ENCODE data around the gene MB21D2.

DNA sequence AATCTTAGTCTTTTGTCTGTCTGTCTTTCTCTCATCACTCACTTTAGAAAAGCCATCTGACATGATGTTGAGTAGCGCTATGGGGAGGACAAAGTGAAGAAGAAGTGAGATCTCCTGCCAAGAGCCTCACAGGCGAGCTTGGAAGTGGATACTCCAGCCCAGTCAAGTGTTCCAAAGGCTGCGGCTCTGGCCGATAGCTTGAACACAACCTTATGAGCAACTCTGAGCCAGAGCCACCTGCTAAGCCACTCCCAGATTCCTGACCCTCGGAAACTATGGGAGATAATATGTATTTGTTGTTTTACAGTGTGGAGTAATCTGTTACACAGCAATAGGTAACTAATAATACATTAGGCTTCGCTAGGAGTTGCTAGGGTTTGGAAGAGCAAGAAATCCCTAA lies 76.2 kb downstream of the MB21D2 start:
- TF ChIP-seq POLR2A (IDR thresholded peaks at IDR 0.05) (no peak), EP300 (IDR thresholded peaks at IDR 0.05) (no peak)
- TF ChIP-seq, protein P1, sequence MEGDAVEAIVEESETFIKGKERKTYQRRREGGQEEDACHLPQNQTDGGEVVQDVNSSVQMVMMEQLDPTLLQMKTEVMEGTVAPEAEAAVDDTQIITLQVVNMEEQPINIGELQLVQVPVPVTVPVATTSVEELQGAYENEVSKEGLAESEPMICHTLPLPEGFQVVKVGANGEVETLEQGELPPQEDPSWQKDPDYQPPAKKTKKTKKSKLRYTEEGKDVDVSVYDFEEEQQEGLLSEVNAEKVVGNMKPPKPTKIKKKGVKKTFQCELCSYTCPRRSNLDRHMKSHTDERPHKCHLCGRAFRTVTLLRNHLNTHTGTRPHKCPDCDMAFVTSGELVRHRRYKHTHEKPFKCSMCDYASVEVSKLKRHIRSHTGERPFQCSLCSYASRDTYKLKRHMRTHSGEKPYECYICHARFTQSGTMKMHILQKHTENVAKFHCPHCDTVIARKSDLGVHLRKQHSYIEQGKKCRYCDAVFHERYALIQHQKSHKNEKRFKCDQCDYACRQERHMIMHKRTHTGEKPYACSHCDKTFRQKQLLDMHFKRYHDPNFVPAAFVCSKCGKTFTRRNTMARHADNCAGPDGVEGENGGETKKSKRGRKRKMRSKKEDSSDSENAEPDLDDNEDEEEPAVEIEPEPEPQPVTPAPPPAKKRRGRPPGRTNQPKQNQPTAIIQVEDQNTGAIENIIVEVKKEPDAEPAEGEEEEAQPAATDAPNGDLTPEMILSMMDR (IDR thresholded peaks at IDR 0.05): no peak
